Measurements from ENCODE around the gene GMFB. TPM values are rescaled to one million over a fixed set of nuclear protein-coding genes. Genes with fewer than 3 reads are reported as not detected.

Gene GMFB
- total and polyA plus RNA-seq, 10 of the 15 experiments (the other 5 are each of a cell fraction or from before 2014, with no cell fraction given): 29.3 to 71.0 (median 50.8) TPM

- TF ChIP-seq, protein P1, sequence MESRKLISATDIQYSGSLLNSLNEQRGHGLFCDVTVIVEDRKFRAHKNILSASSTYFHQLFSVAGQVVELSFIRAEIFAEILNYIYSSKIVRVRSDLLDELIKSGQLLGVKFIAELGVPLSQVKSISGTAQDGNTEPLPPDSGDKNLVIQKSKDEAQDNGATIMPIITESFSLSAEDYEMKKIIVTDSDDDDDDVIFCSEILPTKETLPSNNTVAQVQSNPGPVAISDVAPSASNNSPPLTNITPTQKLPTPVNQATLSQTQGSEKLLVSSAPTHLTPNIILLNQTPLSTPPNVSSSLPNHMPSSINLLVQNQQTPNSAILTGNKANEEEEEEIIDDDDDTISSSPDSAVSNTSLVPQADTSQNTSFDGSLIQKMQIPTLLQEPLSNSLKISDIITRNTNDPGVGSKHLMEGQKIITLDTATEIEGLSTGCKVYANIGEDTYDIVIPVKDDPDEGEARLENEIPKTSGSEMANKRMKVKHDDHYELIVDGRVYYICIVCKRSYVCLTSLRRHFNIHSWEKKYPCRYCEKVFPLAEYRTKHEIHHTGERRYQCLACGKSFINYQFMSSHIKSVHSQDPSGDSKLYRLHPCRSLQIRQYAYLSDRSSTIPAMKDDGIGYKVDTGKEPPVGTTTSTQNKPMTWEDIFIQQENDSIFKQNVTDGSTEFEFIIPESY (IDR thresholded peaks at IDR 0.05): no peak
- TF ChIP-seq GATAD2B (conservative IDR thresholded peaks at IDR 0.05; ENCODE audit: low read depth): no peak
- TF ChIP-seq, protein P2, sequence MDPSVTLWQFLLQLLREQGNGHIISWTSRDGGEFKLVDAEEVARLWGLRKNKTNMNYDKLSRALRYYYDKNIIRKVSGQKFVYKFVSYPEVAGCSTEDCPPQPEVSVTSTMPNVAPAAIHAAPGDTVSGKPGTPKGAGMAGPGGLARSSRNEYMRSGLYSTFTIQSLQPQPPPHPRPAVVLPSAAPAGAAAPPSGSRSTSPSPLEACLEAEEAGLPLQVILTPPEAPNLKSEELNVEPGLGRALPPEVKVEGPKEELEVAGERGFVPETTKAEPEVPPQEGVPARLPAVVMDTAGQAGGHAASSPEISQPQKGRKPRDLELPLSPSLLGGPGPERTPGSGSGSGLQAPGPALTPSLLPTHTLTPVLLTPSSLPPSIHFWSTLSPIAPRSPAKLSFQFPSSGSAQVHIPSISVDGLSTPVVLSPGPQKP (IDR thresholded peaks at IDR 0.05; ENCODE audit: low read depth, low read length): no peak
- TF ChIP-seq RUNX3 (IDR thresholded peaks at IDR 0.05; ENCODE audit: low read length): peak; percentile 44
- no peak for TF ChIP-seq STAT3 (IDR thresholded peaks at IDR 0.05; ENCODE audit: low read depth, low read length)
- TF ChIP-seq JUND (IDR thresholded peaks at IDR 0.05; ENCODE audit: low read depth, low read length): no peak
- no peak for TF ChIP-seq NFYA (IDR thresholded peaks at IDR 0.05; ENCODE audit: borderline replicate concordance, low read depth, low read length)
- no peak for TF ChIP-seq ATF7 (IDR thresholded peaks at IDR 0.05; ENCODE audit: low read depth)
Observed at GRCh38 chr14:54532111-54533012, 43.6 kb upstream of the GMFB start (continued).

DNA sequence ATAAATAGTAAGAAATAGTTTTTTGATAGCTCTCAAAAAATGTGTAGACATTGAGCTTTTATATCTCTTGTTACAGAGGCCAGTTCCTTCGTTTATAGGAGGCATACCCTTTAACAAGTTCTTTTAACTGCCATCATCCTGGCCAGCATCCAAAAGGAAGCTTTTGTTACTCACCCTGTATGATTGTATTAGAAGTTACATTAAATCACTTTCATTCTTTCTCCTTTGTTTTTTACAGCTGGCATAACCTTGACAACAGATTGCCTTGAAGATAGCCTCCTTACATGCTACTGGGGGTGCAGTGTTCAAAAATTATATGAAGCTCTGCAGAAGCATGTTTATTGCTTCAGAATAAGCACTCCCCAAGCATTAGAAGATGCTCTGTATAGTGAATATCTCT lies 41.0 kb upstream of the GMFB start:
- no peak overlapping the region for H3K9ac ChIP-seq (ENCODE audit: control insufficient read depth, insufficient read depth, low read length)
- WGBS (ENCODE audit: insufficient coverage, insufficient replicate concordance, low lambda C conversion rate, missing lambda C conversion rate): 93% methylated on average over 1 of the region's 1 CpG
- POLR2A ChIA-PET: no interaction called here
- SMC1A ChIA-PET (ENCODE audit: uncharacterized antibody, unreplicated experiment): interaction anchor here (1.0 to 1.4 kb wide), 2 partner anchors 9 to 19 kb away, joined by 3 to 4 read pairs; no protein-coding TSS in a partner anchor
- no peak overlapping the region for H2AFZ ChIP-seq (ENCODE audit: control insufficient read depth, low read depth, low read length)
- FAIRE-seq (no peak), ATAC-seq (no peak), DNase-seq (ENCODE audit: low read depth, low spot score) (no peak)
- no peak overlapping the region for H3K27ac ChIP-seq (ENCODE audit: control insufficient read depth, insufficient read depth)
- peaks cover 2 to 4% of the 10 kb centered on the region in 2 experiments; a peak in 3 of 4 replicates for H3K36me3 ChIP-seq (ENCODE audit: control insufficient read depth in 2 of 2, insufficient read depth in 2 of 2, low read length in 1 of 2)
- no peaks in the 10 kb centered on the region for H3K9me3 ChIP-seq (replicated peaks; ENCODE audit: control insufficient read depth, insufficient read depth, low read length)
- H3K4me2 ChIP-seq (ENCODE audit: control insufficient read depth, insufficient read depth): no peak overlapping the region
- no peak overlapping the region for H3K4me3 ChIP-seq
- H3K79me2 ChIP-seq (ENCODE audit: control insufficient read depth, insufficient read depth, low read length): no peaks in the 10 kb centered on the region
- H4K20me1 ChIP-seq (ENCODE audit: control insufficient read depth, insufficient read depth): no peaks in the 10 kb centered on the region
- CTCF ChIA-PET: interaction anchor here (0.7 to 1.0 kb wide), 3 partner anchors 9 to 34 kb away, joined by 3 read pairs; no protein-coding TSS in a partner anchor
- in situ Hi-C loops (cut with MboI) (no loop called here), intact Hi-C loops (cut with micrococcal nuclease; ENCODE audit: unreplicated experiment) (no loop called here)
- no peaks in the 10 kb centered on the region for H3K27me3 ChIP-seq (replicated peaks in 1 of 2; ENCODE audit: control insufficient read depth in 2 of 2, insufficient read depth in 2 of 2, low read length in 1 of 2)
- peaks cover 7% of the 10 kb centered on the region; the same call in 1 of the 2 replicates for H3K4me1 ChIP-seq (ENCODE audit: control insufficient read depth, insufficient read depth, low read length)
- no TSS peak for BruUV-seq (replicated peaks)
- RAD21 ChIA-PET (ENCODE audit: unreplicated experiment): no interaction called here
- no peak for TF ChIP-seq CHD1 (IDR thresholded peaks at IDR 0.05; ENCODE audit: low read depth, low read length)
- no peak for TF ChIP-seq SUZ12 (IDR thresholded peaks at IDR 0.05; ENCODE audit: unreplicated experiment)
- TF ChIP-seq PBX3 (IDR thresholded peaks at IDR 0.05; ENCODE audit: insufficient replicate concordance, low read depth, low read length): no peak
- TF ChIP-seq ZNF24 (IDR thresholded peaks at IDR 0.05): no peak
- no peak for TF ChIP-seq ZNF592 (IDR thresholded peaks at IDR 0.05)
